ENCODE measurements around the gene TNFRSF14. TPM values are rescaled to one million over a fixed set of nuclear protein-coding genes. Genes with fewer than 3 reads are reported as not detected.

The TNFRSF14 gene
- total and polyA plus RNA-seq, 2 of the 13 experiments (the other 11 are each of a cell fraction or from before 2014, with no cell fraction given) = 11.9 to 49.9 TPM

- TF ChIP-seq MLXIP (CRISPR knock-in tag; IDR thresholded peaks at IDR 0.05; ENCODE audit: borderline replicate concordance) (no peak), NAIF1 (CRISPR knock-in tag; IDR thresholded peaks at IDR 0.05; ENCODE audit: borderline replicate concordance) (no peak), ZNF569 (CRISPR knock-in tag; IDR thresholded peaks at IDR 0.05; ENCODE audit: borderline replicate concordance) (no peak), ZSCAN12 (CRISPR knock-in tag; IDR thresholded peaks at IDR 0.05) (no peak)
Observed at GRCh38 chr1:2533365-2533764, 22.8 kb upstream of the TNFRSF14 start (continued).

- ChIA-PET POLR2A (interaction anchor here (1.7 to 2.1 kb wide), 2 partner anchors 8 to 9 kb away, joined by 5 to 7 read pairs; partner anchors contain the start of gene PANK4), CTCF (ENCODE audit: low intra/inter-chr PET ratio, low total read pairs) (no interaction called here)
- Histone ChIP-seq H4K20me1 (ENCODE audit: insufficient read depth, low read length) (no peaks in the 10 kb centered on the region), H3K9me3 (ENCODE audit: low read length) (no peaks in the 10 kb centered on the region), H3K4me1 (ENCODE audit: insufficient read depth, low read length) (peaks cover 9% of the 10 kb centered on the region; the same call in 1 of the 2 replicates), H3K27me3 (ENCODE audit: control insufficient read depth in 1 of 2, insufficient read depth in 2 of 2, low read length in 2 of 2) (peaks cover 15 to 69% of the 10 kb centered on the region in 2 experiments), H3K9ac (ENCODE audit: insufficient read depth, low read depth, low read length) (no peak overlapping the region), H3K27ac (ENCODE audit: extremely low read length, insufficient read depth, low read length) (no peak overlapping the region), H3K4me2 (ENCODE audit: low read depth, low read length) (no peak overlapping the region), H3K4me3 (replicated peaks in 1 of 3; ENCODE audit: insufficient read depth in 1 of 3, low read depth in 2 of 3, low read length in 3 of 3) (no peak overlapping the region), H2AFZ (ENCODE audit: low read length) (no peak overlapping the region), H3K36me3 (replicated peaks in 1 of 2; ENCODE audit: control insufficient read depth in 1 of 2, insufficient read depth in 2 of 2, low read length in 2 of 2) (no peaks in the 10 kb centered on the region), H3K79me2 (ENCODE audit: insufficient read depth, low read length) (no peaks in the 10 kb centered on the region)
- intact Hi-C loops (cut with micrococcal nuclease; ENCODE audit: unreplicated experiment) = no loop called here
- BruUV-seq (replicated peaks) = no TSS peak
- ATAC-seq (no peak), FAIRE-seq (no peak), DNase-seq (ENCODE audit: low spot score) (no peak)
- in situ Hi-C loops (cut with HindIII; ENCODE audit: extremely low pct_ligation_motif_present, low pct_unique_long_range_greater_than_20kb) = no loop called here
- WGBS (ENCODE audit: low lambda C conversion rate) = 4% methylated on average over 2 of the region's 7 CpGs
- TF ChIP-seq TBL1XR1 (IDR thresholded peaks at IDR 0.05; ENCODE audit: borderline replicate concordance, low read length, partially characterized antibody) = no peak
- TF ChIP-seq ZNF512B (CRISPR knock-in tag; IDR thresholded peaks at IDR 0.05; ENCODE audit: borderline replicate concordance) = no peak
- no peak for TF ChIP-seq ZNF547 (CRISPR knock-in tag; IDR thresholded peaks at IDR 0.05)
- no peak for TF ChIP-seq HNRNPLL (IDR thresholded peaks at IDR 0.05; ENCODE audit: low read depth, low read length, poor library complexity, severe bottlenecking)
- TF ChIP-seq ZNF280B (CRISPR knock-in tag; IDR thresholded peaks at IDR 0.05; ENCODE audit: borderline replicate concordance) = no peak
- no peak for TF ChIP-seq RXRA (CRISPR knock-in tag; IDR thresholded peaks at IDR 0.05)
- TF ChIP-seq ZNF776 (CRISPR knock-in tag; IDR thresholded peaks at IDR 0.05) = no peak
- TF ChIP-seq HNRNPUL1 (IDR thresholded peaks at IDR 0.05; ENCODE audit: low read depth, low read length) = no peak
- TF ChIP-seq FOXJ3 (CRISPR knock-in tag; IDR thresholded peaks at IDR 0.05; ENCODE audit: borderline replicate concordance) = no peak
- no peak for TF ChIP-seq RAD21 (CRISPR knock-in tag; IDR thresholded peaks at IDR 0.05)
Observed at GRCh38 chr1:2534315-2534686, 21.9 kb upstream of the TNFRSF14 start.

All from HepG2 (cell line).